GM20431 (cell line): ENCODE results near the gene APOC3.

Experiments
- in situ Hi-C: fragments of 300-500 bp; cut with MseI, MboI; formaldehyde crosslinking; loops from one replicate; pipeline ENCODE4 v1.15.0; 2020; ENCODE audit warnings: low sequenced_read_pairs; ENCODE audit not compliant: unreplicated experiment

Gene APOC3

GRCh38 chr11:116842909-116843308 is 13.2 kb downstream of the APOC3 start:
- in situ Hi-C loops = no loop called here

GRCh38 chr11:116843661-116844060 is 14.0 kb downstream of the APOC3 start:
- in situ Hi-C loops = no loop called here

DNA sequence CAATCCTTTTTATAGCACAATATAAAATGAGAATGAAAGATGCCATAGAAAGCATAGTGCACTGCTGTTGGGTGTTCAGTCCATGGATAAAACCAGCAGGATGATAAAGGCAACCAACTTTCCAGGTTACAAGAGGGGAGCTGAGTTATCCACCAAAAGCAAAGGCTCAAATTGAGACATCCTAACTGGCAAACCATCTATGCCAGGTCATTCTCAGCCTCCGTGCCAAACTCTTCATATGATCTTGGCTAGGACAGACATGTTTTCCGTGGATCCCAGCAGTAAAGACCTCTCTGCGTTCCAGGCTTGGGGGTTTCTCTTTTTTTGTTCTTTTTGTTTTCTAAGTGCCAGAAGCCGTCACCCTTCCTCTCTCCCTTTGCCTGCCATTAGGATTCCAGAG is 15.0 kb downstream of the APOC3 start:
- in situ Hi-C loops = no loop called here

GRCh38 chr11:116847612-116848011 is 17.9 kb downstream of the APOC3 start:
- in situ Hi-C loops = no loop called here

- in situ Hi-C loops = no loop called here
Observed at GRCh38 chr11:116849060-116849459, 19.4 kb downstream of the APOC3 start.

DNA sequence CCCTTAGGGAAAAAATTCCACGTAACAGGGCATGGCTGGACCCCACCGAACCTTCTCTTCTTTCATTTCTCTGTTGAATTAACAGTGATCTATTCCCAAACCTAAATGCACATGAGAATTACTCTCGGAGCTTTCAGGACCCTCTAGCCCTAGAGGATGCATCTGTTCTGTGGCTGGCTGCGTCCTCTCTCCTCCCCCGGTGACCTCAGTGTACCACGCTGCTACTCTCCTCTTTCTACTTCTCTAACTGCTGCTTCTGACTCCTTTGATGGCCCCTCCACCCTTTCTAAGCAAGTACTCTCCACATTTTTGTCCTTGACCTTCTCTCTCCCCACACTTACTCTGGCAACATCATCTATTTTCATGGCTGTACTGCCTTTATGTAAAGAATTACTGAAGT is 19.8 kb downstream of the APOC3 start:
- in situ Hi-C loops = no loop called here

DNA sequence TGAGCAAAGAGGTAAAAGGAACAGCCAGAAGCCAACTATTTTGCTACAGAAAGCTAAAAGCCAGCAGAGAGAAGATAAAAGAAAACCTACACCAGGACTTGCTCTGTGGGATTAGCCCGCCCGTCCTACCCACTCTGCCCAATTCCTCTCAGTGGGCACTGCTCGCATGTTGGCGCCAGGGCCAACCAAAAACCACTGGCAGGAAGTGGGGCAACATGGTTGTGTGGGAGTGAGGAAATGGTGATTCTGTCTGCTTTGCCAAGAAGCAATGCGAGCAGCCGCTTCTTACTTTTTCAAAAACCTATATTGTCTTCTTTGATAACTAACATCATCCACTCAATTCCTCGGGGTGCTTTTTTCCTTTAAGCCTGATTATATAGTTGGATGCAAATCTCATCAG is 21.9 kb downstream of the APOC3 start:
- in situ Hi-C loops = no loop called here

GRCh38 chr11:116852261-116853031 is 22.7 kb downstream of the APOC3 start:
- in situ Hi-C loops = no loop called here

- in situ Hi-C loops = no loop called here
Observed at GRCh38 chr11:116853461-116854073, 23.9 kb downstream of the APOC3 start.

- in situ Hi-C loops = no loop called here
Observed at GRCh38 chr11:116855413-116855812, 25.7 kb downstream of the APOC3 start.

GRCh38 chr11:116856423-116856822 is 26.7 kb downstream of the APOC3 start:
- in situ Hi-C loops = no loop called here

GRCh38 chr11:116857316-116857715 is 27.6 kb downstream of the APOC3 start:
- in situ Hi-C loops = no loop called here

GRCh38 chr11:116857936-116858335 is 28.2 kb downstream of the APOC3 start:
- in situ Hi-C loops = no loop called here

DNA sequence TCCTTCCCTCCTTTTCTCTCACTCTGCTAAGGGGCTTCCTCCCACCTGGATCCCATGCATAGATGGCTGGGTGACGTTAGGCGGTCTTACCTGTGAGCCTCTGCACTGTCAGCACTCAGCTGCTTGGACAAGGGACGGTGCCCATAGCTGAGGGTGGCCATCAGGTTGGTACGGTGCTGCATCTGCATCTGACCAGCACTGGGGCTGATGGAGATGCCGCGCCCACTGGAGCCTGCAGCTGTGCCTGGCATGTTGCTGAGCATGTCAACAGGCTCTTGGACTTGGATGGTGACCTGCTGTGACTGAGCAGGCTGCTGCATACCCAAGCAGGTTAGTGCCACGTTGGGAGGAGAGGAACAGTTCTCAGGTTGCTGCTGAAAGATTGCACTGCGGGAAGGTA is 29.5 kb downstream of the APOC3 start:
- in situ Hi-C loops = no loop called here

- in situ Hi-C loops = no loop called here
Observed at GRCh38 chr11:116860303-116860702, 30.6 kb downstream of the APOC3 start.

DNA sequence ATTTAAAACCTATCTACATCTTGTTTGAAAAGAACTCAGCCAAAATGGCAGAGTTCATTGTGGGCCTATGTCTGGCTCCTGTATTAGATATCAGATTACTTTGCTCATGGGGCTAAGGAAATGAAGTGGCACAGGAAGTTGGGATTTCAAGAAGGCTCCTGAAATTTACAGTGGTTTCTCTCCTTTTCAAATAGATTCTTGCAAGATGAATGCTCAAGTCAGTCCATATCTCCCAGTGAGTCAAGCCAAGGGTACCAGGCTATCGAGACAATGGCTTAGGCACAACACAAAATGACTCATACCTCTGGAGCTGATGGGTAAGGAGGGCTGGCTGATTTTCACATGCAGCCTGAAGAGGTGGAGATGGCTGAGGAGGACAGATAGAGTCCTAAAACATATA is 31.8 kb downstream of the APOC3 start:
- in situ Hi-C loops = no loop called here

GRCh38 chr11:116862185-116862584 is 32.5 kb downstream of the APOC3 start:
- in situ Hi-C loops = no loop called here

DNA sequence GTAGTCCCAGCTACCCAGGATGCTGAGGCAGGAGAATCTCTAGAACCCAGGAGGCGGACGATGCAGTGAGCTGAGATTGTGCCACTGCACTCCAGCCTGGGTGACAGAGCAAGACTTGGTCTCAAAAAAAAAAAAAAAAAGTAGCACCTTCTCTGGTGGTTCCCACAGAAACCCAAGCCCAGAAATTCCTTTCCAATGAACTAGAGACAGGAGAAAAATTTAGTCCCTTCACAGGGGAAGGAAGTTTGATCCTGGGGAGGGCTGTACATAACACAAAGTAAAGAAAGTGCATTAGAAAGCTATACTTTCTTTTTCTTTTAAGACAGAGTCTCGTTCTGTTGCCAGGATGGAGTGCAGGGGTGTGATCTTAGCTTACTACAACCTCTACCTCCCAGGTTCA is 33.2 kb downstream of the APOC3 start:
- in situ Hi-C loops = no loop called here

DNA sequence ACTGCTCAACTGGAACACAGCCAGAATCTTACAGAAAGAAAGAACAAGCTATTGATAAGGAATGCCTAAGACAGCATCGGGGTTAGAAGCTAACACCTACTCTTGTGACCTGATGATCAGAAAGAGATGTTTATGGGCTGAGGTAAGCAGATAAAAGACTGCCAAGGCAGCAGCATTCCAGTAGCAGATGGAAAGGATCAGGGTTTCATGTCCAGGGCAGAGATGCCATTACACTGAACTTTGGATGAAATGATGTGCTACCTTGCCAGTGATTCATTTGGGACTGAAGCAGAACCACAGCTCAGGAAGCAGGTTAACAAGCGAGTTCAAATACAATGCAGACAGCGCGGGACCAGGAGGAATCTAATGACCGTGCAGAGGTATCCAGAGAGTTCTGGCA is 34.8 kb downstream of the APOC3 start:
- in situ Hi-C loops = no loop called here

DNA sequence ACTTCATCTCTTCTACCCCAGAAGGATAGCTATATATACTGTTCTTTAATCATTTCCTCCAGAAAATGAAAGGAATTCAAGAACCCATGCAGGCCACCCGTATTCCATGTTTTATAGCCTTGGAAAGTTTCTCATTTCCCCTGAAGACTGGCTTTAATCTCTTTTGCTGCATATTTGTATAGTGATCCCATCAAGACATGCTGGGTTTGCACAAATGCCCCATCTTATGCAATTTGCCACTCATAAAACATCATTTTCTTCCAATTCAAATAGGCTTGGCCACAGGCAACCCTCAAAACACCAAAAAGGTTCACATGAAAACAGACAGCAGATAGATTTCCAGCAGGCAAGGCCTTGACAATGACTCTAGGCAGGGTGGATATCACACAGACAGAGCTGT is 36.0 kb downstream of the APOC3 start:
- in situ Hi-C loops = no loop called here

- in situ Hi-C loops = no loop called here
Observed at GRCh38 chr11:116866804-116867455, 37.2 kb downstream of the APOC3 start.
